HepG2 (cell line): ENCODE data around the gene SPRY1. TPM values are rescaled to one million over a fixed set of nuclear protein-coding genes. Genes with fewer than 3 reads are reported as not detected.

Source experiments
- CHD4 ChIP-seq: fragments of 200-600 bp; sonication (generic); IDR thresholded peaks from 2 replicates; pipeline ENCODE4 v1.7.0; 2017; ENCODE audit warnings: mild to moderate bottlenecking, low read length, borderline replicate concordance
- EP300 ChIP-seq, 3 experiments: sonication (generic) in 1 of 3; formaldehyde crosslinking in 1 of 3; IDR thresholded peaks; 2 replicates each; pipeline versions ENCODE4 v1.5.1 to v1.6.1; 2011 to 2020; ENCODE audit warnings: low read depth in 2 of 3, low read length in 2 of 3, borderline replicate concordance in 1 of 3, improper control_type of control experiment in 1 of 3, mild to moderate bottlenecking in 1 of 3, missing genetic modification reagents in 1 of 3, moderate library complexity in 1 of 3
- GRHL1 ChIP-seq: sonication (generic); formaldehyde crosslinking; conservative IDR thresholded peaks from 2 replicates; pipeline ENCODE4 v1.8.0; 2022; ENCODE audit warnings: missing genetic modification reagents
- KAT8 ChIP-seq: IDR thresholded peaks from 2 replicates; pipeline ENCODE4 v1.6.1; 2016; ENCODE audit warnings: missing genetic modification reagents, missing compliant biosample characterization
- KDM4B ChIP-seq: sonication (generic); formaldehyde crosslinking; IDR thresholded peaks from 2 replicates; pipeline ENCODE4 v1.4.0; 2020; ENCODE audit warnings: missing genetic modification reagents
- KLF6 ChIP-seq: IDR thresholded peaks from 2 replicates; pipeline ENCODE4 v1.8.0; 2016; ENCODE audit warnings: missing biosample characterization, missing genetic modification reagents
- MEIS1 ChIP-seq: sonication (generic); formaldehyde crosslinking; IDR thresholded peaks from 2 replicates; pipeline ENCODE4 v1.9.0; 2021; ENCODE audit warnings: mild to moderate bottlenecking, missing genetic modification reagents, moderate library complexity, borderline replicate concordance
- MLX ChIP-seq: IDR thresholded peaks from 2 replicates; pipeline ENCODE4 v1.6.1; 2016
- NCOA2 ChIP-seq: sonication (generic); formaldehyde crosslinking; IDR thresholded peaks from 2 replicates; pipeline ENCODE4 v1.8.0; 2022; ENCODE audit warnings: inconsistent platforms
- NR2F2 ChIP-seq: IDR thresholded peaks from 2 replicates; pipeline ENCODE4 v1.6.1; 2012; ENCODE audit warnings: low read depth, inconsistent platforms, borderline replicate concordance
- PAXIP1 ChIP-seq: sonication (generic); formaldehyde crosslinking; conservative IDR thresholded peaks from 2 replicates; pipeline ENCODE4 v1.4.0; 2020; ENCODE audit warnings: mild to moderate bottlenecking, missing genetic modification reagents, moderate library complexity
- SKI ChIP-seq: fragments of 450-650 bp; IDR thresholded peaks from one replicate; pipeline ENCODE4 v1.6.1; 2018; ENCODE audit warnings: mild to moderate bottlenecking; ENCODE audit not compliant: partially characterized antibody
- SMARCC2 ChIP-seq: fragments of 450-650 bp; IDR thresholded peaks from 2 replicates; pipeline ENCODE4 v1.6.1; 2017; ENCODE audit warnings: antibody characterized with exemption, mild to moderate bottlenecking
- SMC3 ChIP-seq: IDR thresholded peaks from 2 replicates; pipeline ENCODE4 v1.6.1; 2011; ENCODE audit warnings: low read length, improper control_type of control experiment
- TBX2 ChIP-seq: sonication (generic); formaldehyde crosslinking; IDR thresholded peaks from 2 replicates; pipeline ENCODE4 v1.5.0; 2020; ENCODE audit warnings: missing genetic modification reagents, mild to moderate bottlenecking, borderline replicate concordance
- ZNF124 ChIP-seq: sonication (generic); formaldehyde crosslinking; IDR thresholded peaks from 2 replicates; pipeline ENCODE4 v1.4.0; 2020; ENCODE audit warnings: missing genetic modification reagents
- ZNF136 ChIP-seq: sonication (generic); formaldehyde crosslinking; IDR thresholded peaks from 2 replicates; pipeline ENCODE4 v1.8.1; 2022; ENCODE audit warnings: low read depth, mild to moderate bottlenecking, moderate library complexity, missing genetic modification reagents
- ZNF143 ChIP-seq: sonication (generic); formaldehyde crosslinking; IDR thresholded peaks from 2 replicates; pipeline ENCODE4 v1.4.0; 2020; ENCODE audit warnings: missing genetic modification reagents
- ZNF205 ChIP-seq: IDR thresholded peaks from 2 replicates; pipeline ENCODE4 v1.6.1; 2018; ENCODE audit warnings: missing biosample characterization, missing genetic modification reagents
- ZNF580 ChIP-seq: IDR thresholded peaks from 2 replicates; pipeline ENCODE4 v1.6.1; 2016; ENCODE audit warnings: low read depth, borderline replicate concordance
- ZNF614 ChIP-seq: IDR thresholded peaks from 2 replicates; pipeline ENCODE4 v1.6.1; 2018; ENCODE audit warnings: missing biosample characterization, missing genetic modification reagents, inconsistent platforms, borderline replicate concordance
- ZNF652 ChIP-seq: IDR thresholded peaks from 2 replicates; pipeline ENCODE4 v1.6.1; 2016; ENCODE audit warnings: low read depth, borderline replicate concordance
- ZNF773 ChIP-seq: sonication (generic); formaldehyde crosslinking; IDR thresholded peaks from 2 replicates; pipeline ENCODE4 v1.4.0; 2020; ENCODE audit warnings: missing genetic modification reagents, borderline replicate concordance
- ZSCAN22 ChIP-seq: sonication (generic); formaldehyde crosslinking; IDR thresholded peaks from 2 replicates; pipeline ENCODE4 v1.4.0; 2020; ENCODE audit warnings: mild to moderate bottlenecking, missing genetic modification reagents
- ZZZ3 ChIP-seq: sonication (generic); formaldehyde crosslinking; IDR thresholded peaks from 2 replicates; pipeline ENCODE4 v1.4.0; 2020; ENCODE audit warnings: missing genetic modification reagents, mild to moderate bottlenecking, borderline replicate concordance
- polyA plus RNA-seq, 8 experiments: library from polyadenylated mRNA; depleted of rRNA in 3 of 8; stranded (reverse) in 7 of 8; unstranded in 1 of 8; fragments of >200 nt; fragmentation: Illumina TruSeq in 4 of 8; extraction: Trizol in 4 of 8; gene quantifications; 2 replicates each; pipeline versions ENCODE4 v1.2.1 to v1.2.3, GENCODE V29; 2011 to 2016; ENCODE audit warnings: low read depth in 4 of 8, missing spikeins in 1 of 8, mixed read lengths in 1 of 8; ENCODE audit not compliant: insufficient read depth in 1 of 8
- total RNA-seq, 5 experiments: library from RNA; depleted of rRNA; stranded (reverse); fragments of >200 nt; fragmentation: Illumina TruSeq; extraction: Trizol; gene quantifications; 2 replicates each; pipeline ENCODE4 v1.2.3, GENCODE V29; 2016; ENCODE audit warnings: low read depth in 1 of 5

SPRY1 gene
- total and polyA plus RNA-seq, 2 of the 13 experiments (the other 11 are each of a cell fraction or from before 2014, with no cell fraction given) = 24.7 to 33.4 TPM

GRCh38 chr4:123418351-123418931 is 21.8 kb downstream of the SPRY1 start (continued):
- TF ChIP-seq CHD4 (0 out of 2 replicates have a peak, but pooled peaks have one; percentile 47), PAXIP1 (peak; percentile 89), KDM4B (CRISPR knock-in tag) (0 out of 2 replicates have a peak, but pooled peaks have one; percentile 32), ZNF205 (CRISPR knock-in tag) (peak; percentile 79), TBX2 (CRISPR knock-in tag) (peak; percentile 99), ZNF136 (peak; percentile 69; the same call in 1 of the 2 replicates), NR2F2 (peak; percentile 81), EP300 (IDR thresholded peaks at IDR 0.05; ENCODE audit: low read depth in 2 of 2, low read length in 2 of 2) (peak in 1 of 2 experiments; percentile 95; a peak in 2 of 4 replicates), EP300 (CRISPR knock-in tag; IDR thresholded peaks at IDR 0.05; ENCODE audit: borderline replicate concordance) (peak; percentile 91; the same call in 1 of the 2 replicates), SKI (no peak), ZNF614 (peak; percentile 63; the same call in 1 of the 2 replicates), ZNF580 (CRISPR knock-in tag) (peak; percentile 75; the same call in 1 of the 2 replicates), ZNF652 (CRISPR knock-in tag) (no peak; the same call in 1 of the 2 replicates), NCOA2 (CRISPR knock-in tag) (peak; percentile 94), ZZZ3 (CRISPR knock-in tag) (no peak), KLF6 (no peak), ZNF773 (CRISPR knock-in tag) (no peak), KAT8 (peak; percentile 72), SMARCC2 (0 out of 2 replicates have a peak, but pooled peaks have one; percentile 2), ZNF143 (no peak), ZSCAN22 (CRISPR knock-in tag) (no peak), SMC3 (peak; percentile 43; the same call in 1 of the 2 replicates), MEIS1 (CRISPR knock-in tag) (peak; percentile 52; the same call in 1 of the 2 replicates), ZNF124 (0 out of 2 replicates have a peak, but pooled peaks have one; percentile 27), GRHL1 (CRISPR knock-in tag) (no peak), MLX (0 out of 2 replicates have a peak, but pooled peaks have one; percentile 54)
